HG02970 (cell line): ENCODE results near the gene SEMA6A.

Experiments used
- ATAC-seq: cut with Tn5 transposase; IDR thresholded peaks from one replicate; pipeline ENCODE4 v1.9.1; 2021; ENCODE audit warnings: mild to moderate bottlenecking, moderate library complexity, moderate number of reproducible peaks; ENCODE audit not compliant: unreplicated experiment, low FRiP score

The SEMA6A gene

GRCh38 chr5:116576053-116576713 is 1.6 kb upstream of the SEMA6A start:
- ATAC-seq: peak; percentile 62

- no peak for ATAC-seq
Measured at GRCh38 chr5:116575326-116576052, 866 bp upstream of the SEMA6A start.

- no peak for ATAC-seq
Measured at GRCh38 chr5:116573702-116574366, 789 bp downstream of the SEMA6A start.

- ATAC-seq: no peak
Measured at GRCh38 chr5:116573279-116573701, 1.3 kb downstream of the SEMA6A start.

GRCh38 chr5:116572350-116573278 is 2.0 kb downstream of the SEMA6A start:
- no peak for ATAC-seq

GRCh38 chr5:116571568-116572349 is 2.9 kb downstream of the SEMA6A start:
- no peak for ATAC-seq

- ATAC-seq: no peak
Measured at GRCh38 chr5:116569999-116570398, 4.6 kb downstream of the SEMA6A start.

GRCh38 chr5:116567106-116567505 is 7.5 kb downstream of the SEMA6A start:
- ATAC-seq: no peak

- ATAC-seq: no peak
Measured at GRCh38 chr5:116566251-116566650, 8.4 kb downstream of the SEMA6A start.

GRCh38 chr5:116564756-116565490 is 9.7 kb downstream of the SEMA6A start:
- ATAC-seq: no peak

- no peak for ATAC-seq
Measured at GRCh38 chr5:116564312-116564711, 10.3 kb downstream of the SEMA6A start.

- no peak for ATAC-seq
Measured at GRCh38 chr5:116563736-116564308, 10.8 kb downstream of the SEMA6A start.

- no peak for ATAC-seq
Measured at GRCh38 chr5:116562669-116563068, 12.0 kb downstream of the SEMA6A start.

- no peak for ATAC-seq
Measured at GRCh38 chr5:116561658-116562057, 13.0 kb downstream of the SEMA6A start.

- ATAC-seq: no peak
Measured at GRCh38 chr5:116559673-116560164, 14.9 kb downstream of the SEMA6A start.

- ATAC-seq: no peak
Measured at GRCh38 chr5:116559239-116559638, 15.4 kb downstream of the SEMA6A start.

GRCh38 chr5:116557669-116558271 is 16.9 kb downstream of the SEMA6A start:
- no peak for ATAC-seq

- no peak for ATAC-seq
Measured at GRCh38 chr5:116554764-116555163, 19.9 kb downstream of the SEMA6A start.
